Measurements from ENCODE around the gene CFTR. TPM values are rescaled to one million over a fixed set of nuclear protein-coding genes. Genes with fewer than 3 reads are reported as not detected.

Gene CFTR
- total RNA-seq, 1 experiment from 2014 or later, result 1.2 TPM

GRCh38 chr7:117555260-117555659 is 75.4 kb downstream of the CFTR start:
- no peaks in the 10 kb centered on the region for H3K27me3 Mint-ChIP-seq (ENCODE audit: low read depth)

More at GRCh38 chr7:117555260-117555659, 75.4 kb downstream of the CFTR start:
- H3K4me1 Mint-ChIP-seq, result no peaks in the 10 kb centered on the region
- H3K27me3 ChIP-seq (ENCODE audit: insufficient read depth, low read length), result no peaks in the 10 kb centered on the region
- H3K9me3 ChIP-seq (ENCODE audit: control insufficient read depth, low read depth, low read length), result no peaks in the 10 kb centered on the region
- no peaks in the 10 kb centered on the region for H3K79me2 ChIP-seq (ENCODE audit: insufficient read depth, low read length)
- no peak overlapping the region for H4K8ac ChIP-seq (replicated peaks; ENCODE audit: insufficient read length, low read depth, low read length)
- no peak overlapping the region for H4K91ac ChIP-seq (ENCODE audit: insufficient read length, low read depth, low read length)
- no peak overlapping the region for H3K27ac ChIP-seq (ENCODE audit: insufficient read length, low read depth, low read length)
- H3K56ac ChIP-seq (ENCODE audit: insufficient read length, low read depth, low read length), result no peak overlapping the region
- H2BK20ac ChIP-seq (ENCODE audit: low read depth, low read length, poor library complexity, severe bottlenecking), result no peak overlapping the region
- H4K5ac ChIP-seq (ENCODE audit: insufficient read length, low read depth, low read length), result no peak overlapping the region
- H3K4me1 ChIP-seq (ENCODE audit: insufficient read depth, low read length), result no peaks in the 10 kb centered on the region
- H2BK15ac ChIP-seq (ENCODE audit: low read depth, low read length), result no peak overlapping the region
- H3K18ac ChIP-seq (ENCODE audit: insufficient read length, low read depth, low read length), result no peak overlapping the region
- H2AFZ ChIP-seq (ENCODE audit: low read length), result no peak overlapping the region
- TF ChIP-seq, protein P1, sequence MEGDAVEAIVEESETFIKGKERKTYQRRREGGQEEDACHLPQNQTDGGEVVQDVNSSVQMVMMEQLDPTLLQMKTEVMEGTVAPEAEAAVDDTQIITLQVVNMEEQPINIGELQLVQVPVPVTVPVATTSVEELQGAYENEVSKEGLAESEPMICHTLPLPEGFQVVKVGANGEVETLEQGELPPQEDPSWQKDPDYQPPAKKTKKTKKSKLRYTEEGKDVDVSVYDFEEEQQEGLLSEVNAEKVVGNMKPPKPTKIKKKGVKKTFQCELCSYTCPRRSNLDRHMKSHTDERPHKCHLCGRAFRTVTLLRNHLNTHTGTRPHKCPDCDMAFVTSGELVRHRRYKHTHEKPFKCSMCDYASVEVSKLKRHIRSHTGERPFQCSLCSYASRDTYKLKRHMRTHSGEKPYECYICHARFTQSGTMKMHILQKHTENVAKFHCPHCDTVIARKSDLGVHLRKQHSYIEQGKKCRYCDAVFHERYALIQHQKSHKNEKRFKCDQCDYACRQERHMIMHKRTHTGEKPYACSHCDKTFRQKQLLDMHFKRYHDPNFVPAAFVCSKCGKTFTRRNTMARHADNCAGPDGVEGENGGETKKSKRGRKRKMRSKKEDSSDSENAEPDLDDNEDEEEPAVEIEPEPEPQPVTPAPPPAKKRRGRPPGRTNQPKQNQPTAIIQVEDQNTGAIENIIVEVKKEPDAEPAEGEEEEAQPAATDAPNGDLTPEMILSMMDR (conservative IDR thresholded peaks at IDR 0.05), result no peak
- H3K4ac ChIP-seq (ENCODE audit: low read depth, low read length), result no peak overlapping the region
- no peaks in the 10 kb centered on the region for H4K20me1 ChIP-seq (ENCODE audit: control insufficient read depth, insufficient read depth, insufficient read length)
- H2AK5ac ChIP-seq (ENCODE audit: insufficient read length, low read length), result no peak overlapping the region
- no peak overlapping the region for H2BK5ac ChIP-seq (ENCODE audit: insufficient read length, low read length)
- H3K79me1 ChIP-seq (ENCODE audit: insufficient read depth, low read depth, low read length, poor library complexity, severe bottlenecking), result no peaks in the 10 kb centered on the region
- no peak overlapping the region for H3K23ac ChIP-seq (ENCODE audit: insufficient read length, low read depth, low read length)
- no peak overlapping the region for H3K4me3 Mint-ChIP-seq
- H3K27ac Mint-ChIP-seq, result no peak overlapping the region
- no peak overlapping the region for H3K4me2 ChIP-seq (ENCODE audit: insufficient read depth, insufficient read length, low read length)
- H2BK12ac ChIP-seq (ENCODE audit: insufficient read length, low read depth, low read length), result no peak overlapping the region
- no peaks in the 10 kb centered on the region for H3K23me2 ChIP-seq (ENCODE audit: insufficient read length, low read depth, low read length, poor library complexity, severe bottlenecking)
- H3K9ac ChIP-seq (ENCODE audit: extremely low read depth, insufficient read length, low read length), result no peak overlapping the region
- H3T11ph ChIP-seq (ENCODE audit: low read length), result no peak overlapping the region
- no peak for DNase-seq
- H3K9me3 Mint-ChIP-seq, result no peaks in the 10 kb centered on the region
- no peaks in the 10 kb centered on the region for H3K36me3 Mint-ChIP-seq (ENCODE audit: insufficient read depth in 1 of 3, low read depth in 3 of 3)
- H2BK120ac ChIP-seq (ENCODE audit: low read depth, low read length, poor library complexity, severe bottlenecking), result no peak overlapping the region
- WGBS (ENCODE audit: extremely low coverage, insufficient read length, low lambda C conversion rate), result no CpG with 5 or more reads among the region's 5 CpGs
- H3K14ac ChIP-seq (ENCODE audit: insufficient read depth, low read length), result no peak overlapping the region
